HCT116 (cell line): Measurements from ENCODE around the gene OTULINL. TPM values are rescaled to one million over a fixed set of nuclear protein-coding genes. Genes with fewer than 3 reads are reported as not detected.

Experiments used
- ATAC-seq: fragments of 200-7000 bp; cut with Tn5 transposase; 2 replicates; pipeline ENCODE4 v1.9.1; 2020; ENCODE audit warnings: mild to moderate bottlenecking, moderate library complexity
- BruUV-seq: library from RNA; stranded (reverse); fragments of 400-500 nt; replicated peaks from 2 replicates; lab custom pipeline; 2021; lab: Mats Ljungman, UMichigan
- CTCF ChIA-PET: fragments of 300-600 bp; sonication (Branson Sonifier 250); formaldehyde crosslinking; loops from one replicate; lab custom pipeline; 2021; ENCODE audit warnings: antibody characterized with exemption; lab: Charles Lee
- POLR2A ChIA-PET: fragments of 300-600, 350-600 bp; sonication (Branson Sonifier 250); formaldehyde crosslinking; loops from one replicate; lab custom pipeline; 2021; ENCODE audit warnings: antibody characterized with exemption; lab: Charles Lee
- RAD21 ChIA-PET, 2 experiments: fragments of 300-600 bp; sonication (Branson Sonifier 250); formaldehyde crosslinking; loops; one replicate each; lab custom pipeline; 2023; ENCODE audit warnings: low total read pairs in 2 of 2; ENCODE audit not compliant: uncharacterized antibody in 2 of 2, unreplicated experiment in 2 of 2, low non-redundant PET in 1 of 2; lab: Charles Lee
- DNase-seq: peaks from one replicate; pipeline ENCODE4 v3.0.0-alpha.2; 2010; ENCODE audit warnings: low read depth, low spot score
- H2AFZ ChIP-seq: fragments of 200-600 bp; shearing (Covaris generic), sonication (generic); 2 replicates; pipeline ENCODE4 v1.6.1; 2017; ENCODE audit warnings: low read depth, mixed run types, mixed read lengths, antibody characterized with exemption, low read length; ENCODE audit not compliant: poor library complexity, severe bottlenecking
- H3K27ac ChIP-seq: 2 replicates; pipeline ENCODE4 v1.5.1; 2012; ENCODE audit warnings: low read depth, low read length
- H3K27me3 ChIP-seq: fragments of 200-600 bp; sonication (generic); 2 replicates; pipeline ENCODE4 v1.6.1; 2016; ENCODE audit warnings: mixed run types, low read length, mixed read lengths; ENCODE audit not compliant: insufficient read depth
- H3K36me3 ChIP-seq, 2 experiments: fragments of 200-500 bp in 1 of 2; fragments of 200-600 bp in 1 of 2; sonication (Bioruptor generic) in 1 of 2; sonication (generic) in 1 of 2; 2 replicates each; pipeline versions ENCODE4 v1.5.1 to v1.6.1; 2014 to 2016; ENCODE audit warnings: low read length in 2 of 2, inconsistent platforms in 1 of 2, mixed read lengths in 1 of 2, mixed run types in 1 of 2; ENCODE audit not compliant: insufficient read depth in 2 of 2, control insufficient read depth in 1 of 2
- H3K4me1 ChIP-seq, 2 experiments: fragments of 200-600 bp in 1 of 2; sonication (generic) in 1 of 2; 2 replicates each; pipeline versions ENCODE4 v1.5.1 to v1.6.1; 2012 to 2017; ENCODE audit warnings: low read length in 2 of 2, inconsistent platforms in 1 of 2, mild to moderate bottlenecking in 1 of 2, mixed read lengths in 1 of 2, mixed run types in 1 of 2, moderate library complexity in 1 of 2; ENCODE audit not compliant: insufficient read depth in 2 of 2, control insufficient read depth in 1 of 2
- H3K4me2 ChIP-seq: fragments of 200-600 bp; sonication (generic); 2 replicates; pipeline ENCODE4 v1.6.1; 2017; ENCODE audit warnings: mixed run types, low read length, mixed read lengths
- H3K4me3 ChIP-seq, 2 experiments: fragments of 200-600 bp in 1 of 2; sonication (generic) in 1 of 2; replicated peaks in 1 of 2; 2 replicates each; pipeline ENCODE4 v1.5.1; 2011 to 2016; ENCODE audit warnings: low read length in 2 of 2, control low read depth in 1 of 2, low read depth in 1 of 2, mild to moderate bottlenecking in 1 of 2, mixed read lengths in 1 of 2, mixed run types in 1 of 2
- H3K79me2 ChIP-seq: fragments of 200-600 bp; sonication (generic); 2 replicates; pipeline ENCODE4 v1.6.1; 2017; ENCODE audit warnings: mild to moderate bottlenecking, mixed run types, low read length, moderate library complexity, mixed read lengths; ENCODE audit not compliant: insufficient read depth
- H3K9ac ChIP-seq: fragments of 200-600 bp; sonication (generic); 2 replicates; pipeline ENCODE4 v1.6.1; 2016; ENCODE audit warnings: low read length, mixed read lengths
- H3K9me2 ChIP-seq: fragments of 200-600 bp; sonication (generic), shearing (Covaris generic); 2 replicates; pipeline ENCODE4 v1.6.1; 2017; ENCODE audit warnings: mixed run types, mild to moderate bottlenecking, moderate library complexity; ENCODE audit not compliant: insufficient read depth
- H3K9me3 ChIP-seq, 2 experiments: fragments of 200-500 bp in 1 of 2; fragments of 200-600 bp in 1 of 2; sonication (Bioruptor generic) in 1 of 2; sonication (generic) in 1 of 2; 2 replicates each; pipeline ENCODE4 v1.6.1; 2014 to 2017; ENCODE audit warnings: low read length in 2 of 2, mixed read lengths in 2 of 2, inconsistent platforms in 1 of 2, low read depth in 1 of 2, mild to moderate bottlenecking in 1 of 2, mixed run types in 1 of 2, moderate library complexity in 1 of 2; ENCODE audit not compliant: control insufficient read depth in 1 of 2, insufficient read depth in 1 of 2
- H4K20me1 ChIP-seq: fragments of 200-600 bp; sonication (generic), shearing (Covaris generic); 2 replicates; pipeline ENCODE4 v1.6.1; 2017; ENCODE audit warnings: mixed run types, mild to moderate bottlenecking, moderate library complexity; ENCODE audit not compliant: insufficient read depth
- CBX3 ChIP-seq: IDR thresholded peaks from 2 replicates; pipeline ENCODE4 v1.6.1; 2012; ENCODE audit warnings: low read depth
- EGR1 ChIP-seq: IDR thresholded peaks from 2 replicates; pipeline ENCODE4 v1.6.1; 2012; ENCODE audit warnings: low read depth
- EZH2 ChIP-seq: fragments of 200-600 bp; sonication (generic); IDR thresholded peaks from 2 replicates; pipeline ENCODE4 v1.6.1; 2017; ENCODE audit warnings: antibody characterized with exemption, mixed run types
- EZH2phosphoT487 ChIP-seq: fragments of 200-600 bp; IDR thresholded peaks from 2 replicates; pipeline ENCODE4 v1.6.1; 2018; ENCODE audit warnings: antibody characterized with exemption, borderline replicate concordance
- FOSL1 ChIP-seq: IDR thresholded peaks from 2 replicates; pipeline ENCODE4 v1.6.1; 2012; ENCODE audit warnings: low read depth
- JUND ChIP-seq: IDR thresholded peaks from 2 replicates; pipeline ENCODE4 v1.6.1; 2012
- POLR2A ChIP-seq: IDR thresholded peaks from 2 replicates; pipeline ENCODE4 v1.7.0; 2011; ENCODE audit warnings: borderline replicate concordance; ENCODE audit not compliant: insufficient read depth, insufficient read length; ENCODE audit errors: extremely low read depth
- SRF ChIP-seq: IDR thresholded peaks from 2 replicates; pipeline ENCODE4 v1.6.1; 2012; ENCODE audit warnings: low read depth
- ZFX ChIP-seq: fragments of 450-650 bp; IDR thresholded peaks from 2 replicates; pipeline ENCODE4 v1.6.1; 2017
- intact Hi-C: fragments of 100-400 bp; cut with micrococcal nuclease; formaldehyde crosslinking; loops from 2 replicates; pipeline ENCODE4 v1.10.0; 2022
- total RNA-seq: library from RNA; stranded (reverse); gene quantifications from one replicate; pipeline ENCODE4 v1.2.1, GENCODE V29; 2021; ENCODE audit not compliant: unreplicated experiment
- TF ChIP-seq, protein P1 (sequence below), 3 experiments: fragments of 200-600 bp in 1 of 3; sonication (generic) in 1 of 3; IDR thresholded peaks in 2 of 3; conservative IDR thresholded peaks in 1 of 3; 2 replicates each; pipeline ENCODE4 v1.5.1; 2012 to 2017; ENCODE audit warnings: low read depth in 2 of 3, low read length in 2 of 3, antibody characterized with exemption in 1 of 3, borderline replicate concordance in 1 of 3, control low read depth in 1 of 3, mild to moderate bottlenecking in 1 of 3, mixed read lengths in 1 of 3, mixed run types in 1 of 3, moderate library complexity in 1 of 3; ENCODE audit not compliant: insufficient read depth in 1 of 3
- TF ChIP-seq, protein P2 (sequence below): IDR thresholded peaks from 2 replicates; pipeline ENCODE4 v1.6.1; 2011; ENCODE audit warnings: mild to moderate bottlenecking, low read length, moderate library complexity; ENCODE audit not compliant: insufficient replicate concordance; ENCODE audit errors: extremely low read depth

Gene OTULINL
- total RNA-seq, 1 experiment from 2014 or later: 8.8 TPM

DNA sequence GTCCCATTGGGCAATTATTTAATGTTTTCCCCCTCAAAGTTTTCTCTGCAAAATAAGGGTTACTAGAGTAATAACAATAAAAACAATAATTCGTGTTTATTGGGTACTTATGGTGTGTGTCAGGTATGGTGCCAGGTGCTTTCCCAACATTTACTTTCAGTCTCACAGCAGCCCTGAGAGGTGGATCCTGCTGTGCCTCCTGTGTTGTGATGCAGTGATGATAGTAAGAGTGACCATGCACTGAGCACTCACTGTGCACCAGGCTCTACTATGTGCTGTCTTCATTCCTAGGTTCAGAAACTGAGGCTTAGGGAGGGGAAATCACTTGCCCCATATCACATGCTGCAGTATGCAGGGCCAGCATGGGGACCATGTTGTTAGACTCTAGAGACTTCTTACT is 15.5 kb downstream of the OTULINL start:
- H3K4me2 ChIP-seq: no peak overlapping the region
- no peak overlapping the region for H3K9ac ChIP-seq
- ATAC-seq (no peak), DNase-seq (no peak)
- ChIA-PET CTCF (no interaction called here), RAD21 (no interaction called here), POLR2A (no interaction called here)
- no peaks in the 10 kb centered on the region for H3K36me3 ChIP-seq
- H4K20me1 ChIP-seq: no peaks in the 10 kb centered on the region
- H3K4me3 ChIP-seq: no peak overlapping the region
- H2AFZ ChIP-seq: no peak overlapping the region
- H3K27ac ChIP-seq: no peak overlapping the region
- H3K9me3 ChIP-seq: no peaks in the 10 kb centered on the region
- intact Hi-C loops: no loop called here
- TF ChIP-seq EZH2phosphoT487: no peak
- no peaks in the 10 kb centered on the region for H3K4me1 ChIP-seq
- no TSS peak for BruUV-seq
- no peaks in the 10 kb centered on the region for H3K9me2 ChIP-seq
- no peaks in the 10 kb centered on the region for H3K27me3 ChIP-seq
- H3K79me2 ChIP-seq: no peaks in the 10 kb centered on the region

DNA sequence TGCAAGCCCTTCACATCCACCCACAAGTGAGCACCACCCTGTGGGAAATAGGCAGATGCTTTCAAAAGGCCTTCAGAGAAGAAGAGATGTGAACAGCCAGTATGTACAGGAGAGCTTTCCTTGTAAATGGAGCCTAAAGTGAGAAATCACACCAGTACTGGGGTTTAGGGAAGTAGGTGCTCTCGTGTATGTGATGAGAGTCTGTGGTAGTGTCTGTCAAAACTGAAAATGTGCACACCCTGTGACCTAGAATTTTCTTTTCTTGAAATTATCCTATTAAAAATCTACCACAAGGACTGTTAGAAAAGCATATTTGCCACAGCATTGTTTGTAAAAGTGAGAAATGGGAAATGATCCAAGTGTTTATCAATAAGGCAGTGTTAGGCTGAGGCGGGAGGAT is 16.6 kb downstream of the OTULINL start:
- no peak for DNase-seq
- no peak for TF ChIP-seq ZFX
- no peak for TF ChIP-seq EGR1
- TF ChIP-seq, protein P1, sequence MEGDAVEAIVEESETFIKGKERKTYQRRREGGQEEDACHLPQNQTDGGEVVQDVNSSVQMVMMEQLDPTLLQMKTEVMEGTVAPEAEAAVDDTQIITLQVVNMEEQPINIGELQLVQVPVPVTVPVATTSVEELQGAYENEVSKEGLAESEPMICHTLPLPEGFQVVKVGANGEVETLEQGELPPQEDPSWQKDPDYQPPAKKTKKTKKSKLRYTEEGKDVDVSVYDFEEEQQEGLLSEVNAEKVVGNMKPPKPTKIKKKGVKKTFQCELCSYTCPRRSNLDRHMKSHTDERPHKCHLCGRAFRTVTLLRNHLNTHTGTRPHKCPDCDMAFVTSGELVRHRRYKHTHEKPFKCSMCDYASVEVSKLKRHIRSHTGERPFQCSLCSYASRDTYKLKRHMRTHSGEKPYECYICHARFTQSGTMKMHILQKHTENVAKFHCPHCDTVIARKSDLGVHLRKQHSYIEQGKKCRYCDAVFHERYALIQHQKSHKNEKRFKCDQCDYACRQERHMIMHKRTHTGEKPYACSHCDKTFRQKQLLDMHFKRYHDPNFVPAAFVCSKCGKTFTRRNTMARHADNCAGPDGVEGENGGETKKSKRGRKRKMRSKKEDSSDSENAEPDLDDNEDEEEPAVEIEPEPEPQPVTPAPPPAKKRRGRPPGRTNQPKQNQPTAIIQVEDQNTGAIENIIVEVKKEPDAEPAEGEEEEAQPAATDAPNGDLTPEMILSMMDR (IDR thresholded peaks at IDR 0.05 in 2 of 3, conservative IDR thresholded peaks at IDR 0.05 in 1 of 3; ENCODE audit: borderline replicate concordance in 1 of 3, insufficient read depth in 1 of 3, low read depth in 2 of 3, low read length in 2 of 3): no peak
- TF ChIP-seq JUND: no peak
- TF ChIP-seq POLR2A: no peak
- no peak for TF ChIP-seq CBX3
- TF ChIP-seq FOSL1: no peak
- TF ChIP-seq, protein P2, sequence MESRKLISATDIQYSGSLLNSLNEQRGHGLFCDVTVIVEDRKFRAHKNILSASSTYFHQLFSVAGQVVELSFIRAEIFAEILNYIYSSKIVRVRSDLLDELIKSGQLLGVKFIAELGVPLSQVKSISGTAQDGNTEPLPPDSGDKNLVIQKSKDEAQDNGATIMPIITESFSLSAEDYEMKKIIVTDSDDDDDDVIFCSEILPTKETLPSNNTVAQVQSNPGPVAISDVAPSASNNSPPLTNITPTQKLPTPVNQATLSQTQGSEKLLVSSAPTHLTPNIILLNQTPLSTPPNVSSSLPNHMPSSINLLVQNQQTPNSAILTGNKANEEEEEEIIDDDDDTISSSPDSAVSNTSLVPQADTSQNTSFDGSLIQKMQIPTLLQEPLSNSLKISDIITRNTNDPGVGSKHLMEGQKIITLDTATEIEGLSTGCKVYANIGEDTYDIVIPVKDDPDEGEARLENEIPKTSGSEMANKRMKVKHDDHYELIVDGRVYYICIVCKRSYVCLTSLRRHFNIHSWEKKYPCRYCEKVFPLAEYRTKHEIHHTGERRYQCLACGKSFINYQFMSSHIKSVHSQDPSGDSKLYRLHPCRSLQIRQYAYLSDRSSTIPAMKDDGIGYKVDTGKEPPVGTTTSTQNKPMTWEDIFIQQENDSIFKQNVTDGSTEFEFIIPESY: no peak
- no peak for TF ChIP-seq SRF
- TF ChIP-seq EZH2: no peak
- TF ChIP-seq EZH2phosphoT487: no peak

More for the DNA sequence above, 16.6 kb downstream of the OTULINL start:
- Histone ChIP-seq H3K4me2 (no peak overlapping the region), H3K9me2 (no peaks in the 10 kb centered on the region), H3K4me3 (no peak overlapping the region), H4K20me1 (no peaks in the 10 kb centered on the region), H3K27ac (no peak overlapping the region), H3K9me3 (no peaks in the 10 kb centered on the region), H3K36me3 (no peaks in the 10 kb centered on the region), H3K79me2 (no peaks in the 10 kb centered on the region), H3K9ac (no peak overlapping the region), H2AFZ (no peak overlapping the region), H3K27me3 (no peaks in the 10 kb centered on the region), H3K4me1 (no peaks in the 10 kb centered on the region)
- ChIA-PET CTCF (interaction anchor here (1.3 kb wide), 1 partner anchor 50 kb away, joined by 3 read pairs; no protein-coding TSS in a partner anchor), POLR2A (no interaction called here), RAD21 (no interaction called here)
- no TSS peak for BruUV-seq
- intact Hi-C loops: no loop called here
- no peak for ATAC-seq
